Panc1 (cell line): Measurements from ENCODE around the gene CHST9. TPM values are rescaled to one million over a fixed set of nuclear protein-coding genes. Genes with fewer than 3 reads are reported as not detected.

Experiments
- ATAC-seq: fragments of 200-7000 bp; cut with Tn5 transposase; 2 replicates; pipeline ENCODE4 v1.9.1; 2020; ENCODE audit warnings: mild to moderate bottlenecking, moderate library complexity
- BruUV-seq: library from RNA; stranded (reverse); fragments of 400-500 nt; replicated peaks from 2 replicates; lab custom pipeline; 2021; lab: Mats Ljungman, UMichigan
- CTCF ChIA-PET: fragments of 300-600 bp; sonication (Branson Sonifier 250); formaldehyde crosslinking; loops from one replicate; lab custom pipeline; 2022; ENCODE audit warnings: antibody characterized with exemption; lab: Charles Lee
- POLR2A ChIA-PET: fragments of 300-600 bp; sonication (Branson Sonifier 250); formaldehyde crosslinking; loops from one replicate; lab custom pipeline; 2022; ENCODE audit warnings: antibody characterized with exemption; lab: Charles Lee
- DNase-seq: peaks from one replicate; pipeline ENCODE4 v3.0.0-alpha.2; 2010; ENCODE audit warnings: low read depth, low spot score
- H3K27ac ChIP-seq: 2 replicates; pipeline ENCODE4 v1.5.1; 2011; ENCODE audit warnings: mild to moderate bottlenecking, low read length, inconsistent platforms
- H3K27me3 ChIP-seq: fragments of 200-500 bp; sonication (Bioruptor generic); 2 replicates; pipeline ENCODE4 v1.6.0; 2014; ENCODE audit warnings: low read length, inconsistent platforms; ENCODE audit not compliant: control insufficient read depth, insufficient read depth
- H3K36me3 ChIP-seq: fragments of 200-500 bp; sonication (Bioruptor generic); 2 replicates; pipeline ENCODE4 v1.5.1; 2014; ENCODE audit warnings: inconsistent platforms, mild to moderate bottlenecking, low read length, moderate library complexity; ENCODE audit not compliant: control insufficient read depth, insufficient read depth
- H3K4me1 ChIP-seq: 2 replicates; pipeline ENCODE4 v1.5.1; 2011; ENCODE audit warnings: inconsistent platforms, mild to moderate bottlenecking, low read length, moderate library complexity; ENCODE audit not compliant: control insufficient read depth, insufficient read depth
- H3K4me3 ChIP-seq, 2 experiments: 2 replicates each; pipeline ENCODE4 v1.5.1; 2011 to 2012; ENCODE audit warnings: low read depth in 2 of 2, low read length in 2 of 2, mild to moderate bottlenecking in 2 of 2, inconsistent platforms in 1 of 2, moderate library complexity in 1 of 2
- H3K9me3 ChIP-seq: fragments of 200-500 bp; sonication (Bioruptor generic); 2 replicates; pipeline ENCODE4 v1.5.1; 2014; ENCODE audit warnings: low read depth, mild to moderate bottlenecking, inconsistent platforms, low read length, moderate library complexity; ENCODE audit not compliant: control insufficient read depth, insufficient read depth
- CTCF ChIP-seq: fragments of 450-650 bp; IDR thresholded peaks from 2 replicates; pipeline ENCODE4 v1.5.1; 2017; ENCODE audit warnings: mild to moderate bottlenecking
- POLR2AphosphoS5 ChIP-seq: IDR thresholded peaks from 2 replicates; pipeline ENCODE4 v1.6.1; 2012; ENCODE audit warnings: mild to moderate bottlenecking, low read depth, low read length, moderate library complexity
- REST ChIP-seq, 2 experiments: IDR thresholded peaks; 2 replicates each; pipeline ENCODE4 v1.6.1; 2011 to 2012; ENCODE audit warnings: low read depth in 2 of 2, control low read depth in 1 of 2, low read length in 1 of 2, mild to moderate bottlenecking in 1 of 2, moderate library complexity in 1 of 2; ENCODE audit not compliant: insufficient read depth in 1 of 2
- SIN3A ChIP-seq: IDR thresholded peaks from 2 replicates; pipeline ENCODE4 v1.6.1; 2012; ENCODE audit warnings: low read depth, mild to moderate bottlenecking, low read length, moderate library complexity, borderline replicate concordance; ENCODE audit not compliant: insufficient read depth
- TCF7L2 ChIP-seq: IDR thresholded peaks from 2 replicates; pipeline ENCODE4 v1.6.1; 2011; ENCODE audit warnings: mild to moderate bottlenecking, low read depth, low read length, inconsistent platforms
- in situ Hi-C: cut with HindIII; loops from 2 replicates; pipeline ENCODE4 v1.10.0; 2016; ENCODE audit warnings: low sequenced_read_pairs, low pct_unique_long_range_greater_than_20kb
- intact Hi-C: fragments of 100-400 bp; cut with micrococcal nuclease; formaldehyde crosslinking; loops from one replicate; pipeline ENCODE4 v1.10.0; 2022; ENCODE audit not compliant: unreplicated experiment
- total RNA-seq: library from RNA; stranded (reverse); gene quantifications from one replicate; pipeline ENCODE4 v1.2.1, GENCODE V29; 2021; ENCODE audit not compliant: unreplicated experiment

CHST9 gene
- total RNA-seq, 1 experiment from 2014 or later, result 0.05 TPM

- TF ChIP-seq SIN3A (no peak), POLR2AphosphoS5 (no peak), CTCF (no peak), REST (IDR thresholded peaks at IDR 0.05; ENCODE audit: insufficient read depth in 1 of 2, low read depth in 2 of 2, low read length in 1 of 2) (no peak)
- Histone ChIP-seq H3K4me1 (no peaks in the 10 kb centered on the region), H3K36me3 (no peaks in the 10 kb centered on the region), H3K9me3 (no peaks in the 10 kb centered on the region), H3K4me3 (no peak overlapping the region), H3K27me3 (no peaks in the 10 kb centered on the region), H3K27ac (no peak overlapping the region)
- in situ Hi-C loops (no loop called here), intact Hi-C loops (no loop called here)
- CTCF ChIA-PET, result no interaction called here
- POLR2A ChIA-PET, result no interaction called here
- DNase-seq (no peak), ATAC-seq (no peak)
- BruUV-seq, result no TSS peak
Measured at GRCh38 chr18:26978812-26979341, 206.2 kb downstream of the CHST9 start.

GRCh38 chr18:26977781-26978180 is 207.3 kb downstream of the CHST9 start:
- ATAC-seq (no peak), DNase-seq (no peak)
- TF ChIP-seq SIN3A, result no peak
- TF ChIP-seq CTCF, result no peak
- TF ChIP-seq POLR2AphosphoS5, result no peak
- no peak for TF ChIP-seq TCF7L2
- TF ChIP-seq REST (IDR thresholded peaks at IDR 0.05; ENCODE audit: insufficient read depth in 1 of 2, low read depth in 2 of 2, low read length in 1 of 2), result no peak
- Histone ChIP-seq H3K4me3 (no peak overlapping the region), H3K4me1 (no peaks in the 10 kb centered on the region), H3K9me3 (no peaks in the 10 kb centered on the region), H3K27me3 (no peaks in the 10 kb centered on the region), H3K27ac (no peak overlapping the region), H3K36me3 (no peaks in the 10 kb centered on the region)
- BruUV-seq, result no TSS peak
- CTCF ChIA-PET, result no interaction called here
- intact Hi-C loops, result no loop called here
- in situ Hi-C loops, result no loop called here
- POLR2A ChIA-PET, result no interaction called here
